HG03457 (cell line): ENCODE results near the gene TECTB.

Experiments
- ATAC-seq: cut with Tn5 transposase; IDR thresholded peaks from one replicate; pipeline ENCODE4 v1.9.1; 2021; ENCODE audit warnings: moderate number of reproducible peaks; ENCODE audit not compliant: unreplicated experiment

Gene TECTB

GRCh38 chr10:112344261-112344660 is 61.1 kb downstream of the TECTB start:
- ATAC-seq: no peak

GRCh38 chr10:112345202-112345601 is 62.0 kb downstream of the TECTB start:
- ATAC-seq: no peak

GRCh38 chr10:112345743-112346142 is 62.5 kb downstream of the TECTB start:
- ATAC-seq: no peak

GRCh38 chr10:112346774-112347173 is 63.6 kb downstream of the TECTB start:
- ATAC-seq: no peak

- no peak for ATAC-seq
Observed at GRCh38 chr10:112347709-112348671, 64.8 kb downstream of the TECTB start.

- no peak for ATAC-seq
Observed at GRCh38 chr10:112348759-112349158, 65.6 kb downstream of the TECTB start.

- no peak for ATAC-seq
Observed at GRCh38 chr10:112349521-112350085, 66.4 kb downstream of the TECTB start.

- ATAC-seq: no peak
Observed at GRCh38 chr10:112351146-112351545, 67.9 kb downstream of the TECTB start.

- no peak for ATAC-seq
Observed at GRCh38 chr10:112352044-112352443, 68.8 kb downstream of the TECTB start.

GRCh38 chr10:112353046-112353445 is 69.8 kb downstream of the TECTB start:
- ATAC-seq: no peak
